ENCODE data around the gene RALGPS2.
A peak's percentile ranks its signal among the peaks of the same experiment; 100 is the strongest.

RALGPS2 gene

DNA sequence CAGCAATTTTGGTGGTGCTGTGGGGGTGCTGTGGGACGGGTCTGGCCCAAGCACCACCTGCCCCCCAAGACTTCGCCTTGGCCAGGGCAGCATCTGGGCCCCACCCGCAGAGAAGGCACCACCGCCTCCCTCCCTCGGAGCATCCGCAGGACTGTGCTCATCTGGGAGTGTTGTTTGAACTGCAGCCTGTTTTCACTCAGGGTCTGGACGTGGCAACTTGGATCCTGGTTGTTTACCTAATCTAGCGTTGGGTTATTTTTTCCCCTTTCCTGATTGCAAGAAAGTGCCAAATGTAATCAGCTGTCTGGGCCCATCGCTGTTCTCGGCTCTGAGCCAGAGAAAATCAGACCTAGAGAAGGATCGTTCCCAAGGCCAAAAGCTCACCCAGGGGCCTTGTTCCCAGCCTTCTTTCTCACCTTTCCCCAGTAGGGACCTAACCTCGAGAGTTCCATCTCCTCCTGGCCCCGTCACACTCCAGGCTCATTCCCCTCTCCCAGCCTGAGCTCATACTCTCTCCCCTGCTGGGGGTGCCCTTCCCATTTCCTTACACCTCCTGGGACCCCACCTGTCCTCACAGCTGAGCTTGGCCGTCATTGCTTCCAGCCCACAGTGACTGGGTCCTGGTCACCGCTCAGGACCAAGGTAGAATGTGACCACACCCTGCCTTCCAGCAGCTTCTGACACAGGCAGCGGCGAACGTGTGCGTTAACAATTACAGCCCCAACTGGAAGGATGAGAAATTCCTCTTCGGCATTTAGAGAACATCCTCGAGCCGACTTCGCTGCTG, 228.7 kb downstream of the RALGPS2 start:
- Histone ChIP-seq H3K4me3 (no peak overlapping the region), H3K27ac (peak overlapping the region in 4 of 21 experiments; percentile 13 to 70 (median 54))

DNA sequence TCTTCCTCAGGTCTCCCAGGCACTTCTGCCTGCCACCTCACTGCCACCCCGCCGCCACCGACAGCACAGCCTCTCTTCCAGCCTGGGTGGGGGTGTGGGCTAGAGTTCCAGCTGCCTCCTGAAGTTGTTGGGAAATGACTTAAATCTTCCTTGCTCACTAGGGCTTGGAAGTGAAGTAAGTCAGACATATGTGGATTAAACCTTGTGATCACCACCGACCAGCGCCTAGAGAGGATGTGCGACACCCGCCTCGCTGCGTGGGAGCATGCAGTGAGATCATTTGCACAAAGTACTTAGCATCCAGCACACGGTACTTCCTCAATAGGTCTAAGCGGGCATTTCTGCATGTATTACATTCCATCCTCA, 229.3 kb downstream of the RALGPS2 start:
- H3K4me3 ChIP-seq, result no peak overlapping the region
- peak overlapping the region in 4 of 21 experiments; percentile 13 to 70 (median 54) for H3K27ac ChIP-seq

DNA sequence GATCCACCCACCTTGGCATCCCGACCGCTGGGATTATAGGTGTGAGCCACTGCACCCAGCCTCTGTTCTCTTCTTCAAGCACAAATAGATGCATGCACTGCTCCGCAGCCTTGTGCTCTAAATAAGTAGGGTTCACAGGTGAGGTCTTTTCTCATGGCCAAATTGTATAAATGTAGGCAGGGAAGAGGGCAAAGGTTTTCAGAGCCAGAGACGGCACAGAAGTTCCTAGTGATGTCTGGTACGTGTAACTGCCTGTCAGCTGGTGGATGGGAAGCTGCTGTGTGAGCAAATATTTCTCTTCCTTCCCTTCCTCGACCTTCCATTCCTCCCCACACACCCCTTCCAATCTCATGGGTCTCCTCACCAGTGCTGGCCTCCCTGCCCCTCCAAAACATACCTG, 229.9 kb downstream of the RALGPS2 start:
- H3K27ac ChIP-seq, result no peak overlapping the region
- H3K4me3 ChIP-seq, result no peak overlapping the region

DNA sequence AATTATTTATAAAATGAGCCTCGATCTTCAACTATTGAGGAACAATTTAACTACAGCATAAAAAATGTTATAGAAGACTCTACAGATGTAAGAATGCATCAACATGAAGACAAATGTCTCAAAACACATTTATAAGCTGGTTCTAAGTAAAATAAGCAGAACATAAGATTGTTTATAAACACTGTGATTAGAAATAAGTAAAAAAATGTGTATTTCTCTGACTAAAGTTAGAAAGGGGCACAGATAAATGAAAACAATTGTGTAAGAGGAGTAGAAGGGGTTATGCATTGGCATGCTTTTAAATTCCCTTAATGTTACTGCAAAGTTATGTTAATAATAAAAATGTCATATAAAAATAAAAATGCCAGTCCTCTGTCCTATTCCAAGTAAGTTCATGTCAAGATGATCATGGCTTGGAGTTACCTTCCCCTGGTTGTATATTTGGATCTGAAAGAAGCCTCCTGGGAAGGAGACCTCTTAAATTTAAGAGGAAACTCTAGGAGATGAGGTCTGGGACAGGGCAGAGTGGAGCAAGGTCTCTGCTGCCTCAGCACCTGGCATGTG, 230.4 kb downstream of the RALGPS2 start:
- Histone ChIP-seq H3K27ac (no peak overlapping the region), H3K4me3 (no peak overlapping the region)

DNA sequence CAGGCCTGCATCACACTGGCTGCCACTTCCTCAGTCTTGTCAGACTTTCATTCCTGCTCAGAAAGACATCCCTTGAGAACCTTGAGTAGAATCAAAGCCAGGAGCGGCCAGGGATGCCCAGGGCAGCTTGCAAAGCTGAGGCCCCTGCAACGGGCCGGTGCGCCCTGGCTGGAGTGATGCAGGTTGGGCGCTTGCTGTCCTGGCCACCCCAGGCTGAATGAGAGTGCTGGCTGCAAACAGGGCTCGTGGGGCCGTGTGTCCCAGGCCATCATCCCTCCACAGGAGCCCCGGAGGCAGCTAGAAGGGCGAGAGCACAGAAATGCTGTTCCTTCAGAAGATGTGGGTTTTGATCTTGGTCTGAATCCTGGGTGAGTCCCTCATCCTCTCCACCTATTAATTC, 233.4 kb downstream of the RALGPS2 start:
- no peak overlapping the region for H3K4me3 ChIP-seq
- no peak overlapping the region for H3K27ac ChIP-seq

DNA sequence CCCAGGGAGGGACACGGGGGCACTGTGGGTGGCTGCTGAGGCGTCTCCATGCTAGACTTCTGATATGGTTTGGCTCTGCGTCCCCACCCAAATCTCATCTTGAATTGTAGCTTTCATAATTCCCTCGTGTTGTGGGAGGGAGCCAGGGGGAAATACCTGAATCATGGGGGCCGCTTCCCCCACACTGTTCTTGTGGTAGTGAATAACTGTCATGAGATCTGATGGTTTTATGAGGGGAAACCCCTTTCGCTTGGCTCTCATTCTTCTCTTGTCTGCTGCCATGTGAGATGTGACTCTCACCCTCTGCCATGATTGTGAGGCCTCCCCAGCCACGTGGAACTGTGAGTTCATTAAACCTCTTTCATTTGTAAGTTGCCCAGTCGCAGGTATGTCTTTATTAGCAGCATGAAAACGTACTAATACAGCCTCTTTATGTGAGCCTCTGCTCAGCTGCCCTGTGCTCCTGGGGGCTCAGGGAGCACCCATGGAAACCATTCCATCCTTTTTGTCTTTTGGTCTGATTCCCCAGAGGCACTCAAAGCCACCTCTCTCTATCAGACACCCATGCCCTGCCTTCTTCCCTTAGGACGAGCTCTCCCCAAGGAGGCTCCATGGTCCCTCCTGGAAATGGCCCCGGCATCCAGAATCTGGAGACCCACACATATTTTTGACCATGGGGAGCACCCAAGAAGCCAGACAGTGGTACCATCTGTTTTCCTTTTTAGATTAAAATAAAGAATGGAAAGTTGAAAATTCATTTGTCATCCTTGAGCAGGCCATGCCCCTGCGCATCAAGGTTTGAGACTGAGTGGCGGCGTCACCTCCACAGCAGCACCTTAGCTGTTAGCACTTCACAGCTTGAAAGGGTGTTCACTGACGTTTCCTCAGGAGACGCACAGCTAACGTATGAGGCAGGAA, 234.8 kb downstream of the RALGPS2 start:
- no peak overlapping the region for H3K4me3 ChIP-seq
- no peak overlapping the region for H3K27ac ChIP-seq

DNA sequence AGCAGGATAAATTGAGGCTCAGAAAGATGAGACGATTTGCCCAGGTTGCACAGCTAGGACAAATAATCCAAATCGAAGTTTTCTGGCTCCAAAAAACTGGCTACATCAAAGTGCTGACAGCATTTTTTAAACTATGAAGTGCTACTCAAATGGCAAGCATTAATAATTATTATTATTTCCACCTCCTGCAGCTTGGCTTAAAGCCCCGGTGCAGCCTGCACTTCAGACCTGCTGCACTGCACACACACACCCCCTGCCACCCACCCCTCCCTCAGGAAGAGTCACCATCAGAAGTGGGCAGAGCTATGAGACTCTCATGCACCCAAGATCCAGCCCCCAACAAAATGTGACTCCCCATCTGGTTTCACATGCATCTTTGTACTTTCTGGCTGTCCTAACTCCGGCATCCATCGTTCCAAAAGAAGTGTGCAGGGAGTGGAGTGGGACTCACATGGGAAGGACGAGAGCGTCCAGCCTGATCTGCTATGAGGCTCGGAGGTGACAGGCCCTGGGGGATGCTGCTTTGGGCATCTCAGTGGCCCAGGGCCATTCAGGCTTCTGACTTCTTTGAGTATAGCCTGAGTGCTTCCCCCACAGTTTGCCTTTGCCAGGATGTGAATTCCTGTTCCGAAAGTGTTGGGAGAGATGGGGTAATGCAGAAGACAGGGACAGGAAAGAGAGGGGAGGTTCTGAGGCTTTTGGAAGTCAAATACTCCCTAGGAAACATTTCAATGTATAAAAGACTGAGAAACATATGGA, 235.6 kb downstream of the RALGPS2 start:
- Histone ChIP-seq H3K4me3 (no peak overlapping the region), H3K27ac (no peak overlapping the region)

DNA sequence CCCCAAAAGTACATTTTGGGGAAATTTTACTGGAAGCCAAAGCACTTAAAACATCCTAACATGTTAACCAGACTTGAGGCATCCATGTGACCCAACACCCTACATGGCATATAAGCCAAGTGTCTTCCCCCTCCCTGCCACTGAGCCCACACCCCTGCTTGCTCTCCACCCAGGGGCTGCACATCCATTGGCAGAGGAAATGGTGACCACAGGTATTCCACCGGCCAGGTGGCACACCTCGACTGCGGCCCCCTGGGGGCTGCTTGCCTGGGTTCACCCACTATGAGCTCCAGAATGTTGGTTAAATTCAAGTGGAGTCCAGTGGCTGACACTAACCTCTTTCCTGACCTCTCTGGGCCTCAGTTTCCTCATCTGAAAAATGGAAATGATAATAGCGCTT, 236.3 kb downstream of the RALGPS2 start:
- no peak overlapping the region for H3K4me3 ChIP-seq
- no peak overlapping the region for H3K27ac ChIP-seq

DNA sequence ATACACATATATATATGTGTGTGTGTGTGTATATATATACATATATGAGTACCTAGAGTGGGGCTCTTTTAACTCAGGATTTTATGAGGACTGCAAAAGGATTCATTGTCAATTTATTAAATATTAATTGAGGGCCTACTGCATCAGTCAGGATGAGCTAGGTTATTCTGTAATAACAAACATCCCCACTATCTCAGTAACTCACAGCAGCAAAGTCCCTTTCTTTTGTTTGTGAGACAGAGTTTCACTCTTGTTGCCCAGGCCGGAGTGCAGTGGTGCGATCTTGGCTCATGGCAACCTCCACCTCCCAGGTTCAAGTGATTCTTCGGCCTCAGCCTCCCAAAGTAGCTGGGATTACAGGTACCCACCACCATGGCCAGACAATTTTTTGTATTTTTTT, 236.8 kb downstream of the RALGPS2 start:
- Histone ChIP-seq H3K4me3 (no peak overlapping the region), H3K27ac (no peak overlapping the region)

DNA sequence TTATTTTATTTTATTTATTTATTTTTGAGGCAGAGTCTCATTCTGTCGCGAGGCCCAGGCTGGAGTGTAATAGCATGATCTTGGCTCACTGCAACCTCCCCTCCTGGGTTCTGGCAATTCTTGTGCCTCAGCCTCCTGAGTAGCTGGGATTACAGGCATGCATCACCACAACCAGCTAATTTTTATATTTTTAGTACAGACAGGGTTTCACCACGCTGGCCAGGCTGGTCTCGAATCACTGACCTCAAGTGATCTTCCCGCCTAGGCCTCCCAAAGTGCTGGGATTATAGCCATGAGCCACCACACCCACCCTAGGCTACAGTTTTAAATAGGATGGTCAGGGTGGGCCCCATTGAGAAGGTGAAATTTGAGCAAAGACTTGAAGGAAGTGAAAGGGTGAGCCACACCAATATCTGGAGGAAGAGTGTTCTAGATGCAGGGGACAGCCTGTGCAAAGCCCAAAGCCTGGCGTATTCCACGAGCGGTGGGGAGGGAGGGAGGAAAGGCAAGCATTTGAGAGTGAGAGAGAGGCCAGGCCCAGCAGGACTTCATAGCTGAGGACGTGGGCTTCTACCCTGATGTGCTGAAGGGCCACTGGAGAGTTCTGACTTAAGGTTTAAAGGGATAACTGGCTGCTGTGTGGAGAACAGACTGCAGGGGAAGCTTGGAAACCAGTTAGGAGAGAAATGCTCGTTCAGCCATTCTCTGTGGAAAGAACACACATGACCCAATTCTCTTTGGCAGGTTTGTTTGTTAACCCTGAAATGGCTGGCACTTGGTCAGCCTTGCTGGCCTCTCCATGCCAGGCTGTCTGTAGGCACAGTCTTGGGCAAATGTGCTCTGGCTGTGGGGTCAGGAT, 238.0 kb downstream of the RALGPS2 start:
- H3K27ac ChIP-seq, result peak overlapping the region in 1 of 21 experiments; percentile 20
- H3K4me3 ChIP-seq, result no peak overlapping the region

DNA sequence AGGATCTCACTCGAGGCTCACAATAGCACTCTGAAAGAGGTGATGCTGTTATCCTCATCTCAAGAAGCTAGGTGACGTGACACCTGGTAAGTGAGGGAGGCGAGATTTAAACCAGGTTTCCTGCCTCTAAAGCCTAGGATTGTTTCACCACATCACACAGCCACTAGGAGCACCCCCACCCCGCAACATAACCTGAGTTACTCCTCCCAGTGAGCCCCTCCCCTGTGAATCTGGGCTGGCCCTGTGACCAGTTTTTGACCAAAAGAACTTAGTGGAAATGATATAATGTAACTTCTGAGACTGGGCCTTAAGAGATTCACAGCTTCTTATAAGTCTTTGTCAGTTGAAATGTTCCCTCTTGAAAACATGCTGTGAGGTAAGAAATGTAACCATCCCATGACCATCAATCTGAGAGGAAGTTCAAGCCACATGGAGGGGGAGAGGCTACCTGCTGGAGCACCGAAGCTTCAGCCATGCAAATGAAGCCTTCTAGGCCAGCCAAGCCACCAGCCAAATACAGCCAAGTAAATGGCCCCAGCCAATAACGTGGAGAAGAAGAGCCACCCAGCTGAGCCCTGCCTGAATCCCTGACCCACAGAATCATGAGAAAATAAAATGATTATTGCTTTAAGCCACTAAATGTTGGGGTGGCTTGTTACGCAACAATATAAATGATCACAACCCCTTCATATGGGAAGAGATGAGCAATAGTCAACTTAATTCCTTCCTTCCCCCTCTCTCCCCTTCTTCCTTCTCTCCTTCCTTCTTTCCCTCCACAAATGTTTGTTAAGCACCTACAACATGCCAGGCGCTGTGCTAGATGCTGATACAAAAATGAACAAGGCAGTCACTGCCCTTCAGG, 239.7 kb downstream of the RALGPS2 start:
- no peak overlapping the region for H3K4me3 ChIP-seq
- H3K27ac ChIP-seq, result no peak overlapping the region

DNA sequence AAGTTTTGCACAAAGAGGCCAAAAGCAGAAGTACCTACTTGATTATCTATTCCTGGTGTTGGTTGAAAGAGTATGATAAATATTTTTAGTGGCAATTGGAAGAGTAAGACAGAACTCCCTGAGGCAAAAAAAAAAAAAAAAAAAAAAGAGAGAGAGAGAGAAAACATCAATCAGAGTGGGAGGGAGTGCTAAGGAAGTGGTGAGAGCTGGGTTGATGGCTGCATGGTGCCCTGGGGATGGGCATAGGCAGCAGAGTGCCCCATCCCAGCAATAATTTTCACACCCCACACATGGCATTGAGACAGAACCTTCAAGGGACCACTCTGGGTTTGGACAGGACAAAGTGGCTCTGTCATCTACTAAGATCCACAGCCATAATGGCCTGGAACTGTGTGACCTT, 241.3 kb downstream of the RALGPS2 start:
- H3K27ac ChIP-seq, result no peak overlapping the region

DNA sequence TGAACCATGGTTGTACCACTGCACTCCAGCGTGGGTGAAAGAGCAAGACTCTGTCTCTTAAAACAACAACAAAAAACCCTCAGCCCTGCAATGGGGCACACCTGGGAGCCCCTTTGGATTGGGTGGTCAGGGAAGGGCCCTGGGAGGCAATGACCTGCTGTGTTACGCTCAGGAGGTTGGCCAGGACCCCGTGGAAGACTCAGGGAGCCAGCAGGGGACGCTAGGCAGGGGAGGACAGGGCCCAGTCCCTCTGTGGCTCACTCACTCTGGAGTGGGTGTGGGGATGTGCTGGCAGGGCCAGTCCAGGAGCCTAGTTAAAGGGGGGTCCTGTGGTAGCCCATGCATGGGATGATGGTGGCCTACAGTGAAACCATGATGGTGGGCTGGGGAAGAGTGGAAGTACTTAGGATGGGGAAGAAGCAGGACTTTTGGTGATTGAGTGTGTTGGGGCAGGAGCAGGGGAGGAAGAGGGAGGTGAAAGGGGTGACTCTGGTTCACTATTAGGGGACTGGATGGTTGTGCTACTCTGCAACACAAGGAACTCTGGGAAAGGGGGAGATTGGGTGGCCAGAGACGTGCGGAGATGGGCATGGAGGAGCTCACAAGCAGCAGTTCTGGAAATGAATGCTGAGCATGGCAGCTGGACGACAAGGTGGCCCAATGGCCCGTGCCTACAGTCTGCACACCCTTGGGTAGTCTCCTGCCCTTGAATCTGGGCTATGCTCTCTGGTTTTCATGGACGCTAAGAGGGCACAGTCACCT, 244.4 kb downstream of the RALGPS2 start:
- no peak overlapping the region for H3K27ac ChIP-seq
- H3K4me3 ChIP-seq, result no peak overlapping the region

More for the DNA sequence above, 241.3 kb downstream of the RALGPS2 start:
- no peak overlapping the region for H3K4me3 ChIP-seq

DNA sequence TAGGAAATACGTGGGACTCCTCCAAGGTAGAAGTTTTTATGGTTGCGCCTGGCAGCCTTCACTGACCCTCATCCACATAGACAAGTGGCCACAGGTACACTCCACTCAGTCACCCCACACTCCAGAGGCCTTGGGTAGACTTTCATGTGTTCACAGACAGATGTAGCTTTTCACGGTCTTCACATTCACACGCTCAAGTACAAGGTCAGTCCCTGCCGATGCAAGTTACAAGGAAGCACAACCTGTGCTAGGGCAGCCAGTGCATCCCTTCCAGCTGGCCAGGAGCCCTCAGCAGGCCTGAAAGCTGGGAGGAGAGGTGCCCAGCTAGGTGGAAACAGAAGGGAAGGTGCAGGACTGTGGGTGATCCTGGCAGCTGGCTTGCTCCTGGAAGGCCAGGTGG, 245.1 kb downstream of the RALGPS2 start:
- H3K27ac ChIP-seq, result no peak overlapping the region

More for the DNA sequence above, 245.1 kb downstream of the RALGPS2 start:
- H3K4me3 ChIP-seq, result no peak overlapping the region

Data from skin epidermis (tissue), 12 donors.